GM19468 (cell line): ENCODE measurements around the gene MYBPH.

ENCODE experiments used
- ATAC-seq: cut with Tn5 transposase; IDR thresholded peaks from one replicate; pipeline ENCODE4 v1.9.1; 2021; ENCODE audit warnings: mild to moderate bottlenecking, moderate library complexity, moderate number of reproducible peaks; ENCODE audit not compliant: unreplicated experiment; ENCODE audit errors: extremely low read depth

MYBPH gene, protein sequence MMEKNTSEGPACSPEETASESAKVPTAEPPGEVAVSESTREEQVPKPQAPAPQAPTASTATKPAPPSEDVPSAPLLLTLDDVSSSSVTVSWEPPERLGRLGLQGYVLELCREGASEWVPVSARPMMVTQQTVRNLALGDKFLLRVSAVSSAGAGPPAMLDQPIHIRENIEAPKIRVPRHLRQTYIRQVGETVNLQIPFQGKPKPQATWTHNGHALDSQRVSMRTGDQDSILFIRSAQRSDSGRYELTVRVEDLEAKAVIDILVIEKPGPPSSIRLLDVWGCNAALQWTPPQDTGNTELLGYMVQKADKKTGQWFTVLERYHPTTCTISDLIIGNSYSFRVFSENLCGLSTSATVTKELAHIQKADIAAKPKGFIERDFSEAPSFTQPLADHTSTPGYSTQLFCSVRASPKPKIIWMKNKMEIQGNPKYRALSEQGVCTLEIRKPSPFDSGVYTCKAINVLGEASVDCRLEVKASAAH

DNA sequence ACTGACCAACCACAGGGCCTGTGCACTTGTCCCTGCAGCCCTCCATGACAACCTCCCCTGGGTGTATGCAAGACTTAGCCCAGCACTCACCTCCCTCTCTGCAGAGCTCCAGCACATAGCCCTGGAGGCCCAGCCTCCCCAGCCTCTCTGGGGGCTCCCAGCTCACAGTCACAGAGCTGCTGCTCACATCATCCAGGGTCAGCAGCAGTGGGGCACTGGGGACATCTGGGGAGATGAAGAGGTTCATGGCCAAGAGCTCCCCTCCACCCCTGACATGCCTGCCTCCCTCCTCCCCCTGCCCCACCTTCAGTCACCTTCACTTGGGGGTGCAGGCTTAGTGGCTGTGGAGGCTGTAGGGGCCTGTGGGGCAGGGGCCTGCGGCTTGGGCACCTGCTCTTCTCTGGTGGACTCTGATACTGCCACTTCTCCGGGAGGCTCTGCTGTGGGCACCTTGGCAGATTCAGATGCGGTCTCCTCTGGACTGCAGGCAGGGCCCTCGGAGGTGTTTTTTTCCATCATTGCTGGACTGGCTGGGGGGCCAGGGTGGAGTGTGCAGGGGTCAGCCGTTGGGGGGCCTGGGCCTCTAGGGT, at the start of gene MYBPH:
Gene MYBPH, minus strand, starts transcription at position 590 of the 590 bp plus-strand sequence. Its CDS starts 71 bp downstream, at position 519.
- no peak for ATAC-seq

DNA sequence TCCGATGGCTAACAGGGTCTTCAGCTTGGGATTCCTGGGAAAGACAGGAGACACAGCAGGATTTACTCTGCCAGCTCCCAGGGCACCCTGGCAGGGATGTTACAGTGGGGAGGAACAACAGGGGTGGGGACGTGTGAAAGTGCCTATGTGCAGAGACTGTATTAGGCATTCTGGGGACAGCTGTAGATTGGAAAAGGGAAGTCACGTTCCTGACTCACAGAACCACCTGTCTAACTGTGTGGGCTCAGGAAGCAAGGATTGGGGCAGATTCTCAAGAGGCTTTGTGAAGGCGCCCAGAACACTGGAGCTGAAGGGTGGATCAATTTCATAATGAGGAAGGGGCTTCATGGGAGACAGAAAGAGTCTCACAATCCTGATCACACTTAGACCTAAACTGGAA, 49.4 kb upstream of the MYBPH start:
- no peak for ATAC-seq

DNA sequence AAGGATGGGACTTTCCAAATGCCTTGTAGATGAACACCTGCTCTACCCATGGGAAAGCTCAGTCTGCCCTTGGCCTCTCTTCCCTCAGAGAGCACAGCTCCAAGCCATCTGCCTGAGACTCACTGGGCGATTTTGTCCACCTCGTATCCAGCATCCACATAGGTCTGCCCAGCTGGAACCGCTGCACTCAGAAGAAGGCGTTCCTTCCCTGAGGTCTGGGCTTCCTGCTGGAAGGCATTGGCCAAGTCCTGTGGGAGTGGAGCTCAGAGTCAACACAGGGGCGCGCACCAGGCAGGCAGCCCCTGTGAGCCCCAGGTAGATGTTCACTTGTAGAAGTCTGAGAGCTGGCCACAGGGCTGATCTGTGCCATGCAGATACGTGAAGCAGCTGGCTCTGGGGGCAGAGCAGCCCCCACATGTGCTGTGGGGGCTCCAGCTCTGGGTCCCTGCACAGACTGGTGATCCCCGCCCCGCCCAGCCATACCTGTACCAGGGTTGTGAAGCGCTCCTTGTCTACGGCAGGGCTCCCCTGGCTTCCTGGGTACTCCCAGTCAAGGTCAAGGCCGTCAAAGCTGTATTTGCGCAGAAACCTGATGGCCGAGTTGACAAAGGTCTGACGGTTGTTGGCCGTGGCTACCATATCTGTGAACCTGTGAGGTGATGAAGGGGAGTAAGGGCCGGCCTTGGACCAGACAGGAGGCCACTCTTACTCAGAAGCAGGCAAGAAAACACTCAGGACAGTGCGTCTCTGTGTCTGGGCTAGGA, 47.6 kb upstream of the MYBPH start:
- ATAC-seq: no peak

DNA sequence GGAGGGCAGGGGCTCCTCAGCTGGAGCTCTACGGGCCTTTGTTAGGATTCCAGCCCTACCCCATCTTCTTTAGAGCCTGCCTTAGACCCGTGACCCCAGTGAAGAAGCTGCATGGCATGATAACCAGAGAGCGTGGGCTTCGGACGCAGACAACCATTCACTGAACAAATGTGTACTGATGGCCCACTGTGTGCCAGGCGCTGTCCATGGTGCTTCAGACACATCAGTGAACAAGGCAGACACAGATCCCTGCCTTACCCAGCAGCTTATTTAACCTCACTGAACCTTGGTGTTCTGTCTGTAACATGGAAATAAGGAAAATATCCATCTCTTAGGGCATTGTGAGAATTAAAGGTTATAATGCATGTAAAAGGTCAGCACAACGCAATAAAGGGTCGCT, 44.3 kb upstream of the MYBPH start:
- ATAC-seq: no peak

DNA sequence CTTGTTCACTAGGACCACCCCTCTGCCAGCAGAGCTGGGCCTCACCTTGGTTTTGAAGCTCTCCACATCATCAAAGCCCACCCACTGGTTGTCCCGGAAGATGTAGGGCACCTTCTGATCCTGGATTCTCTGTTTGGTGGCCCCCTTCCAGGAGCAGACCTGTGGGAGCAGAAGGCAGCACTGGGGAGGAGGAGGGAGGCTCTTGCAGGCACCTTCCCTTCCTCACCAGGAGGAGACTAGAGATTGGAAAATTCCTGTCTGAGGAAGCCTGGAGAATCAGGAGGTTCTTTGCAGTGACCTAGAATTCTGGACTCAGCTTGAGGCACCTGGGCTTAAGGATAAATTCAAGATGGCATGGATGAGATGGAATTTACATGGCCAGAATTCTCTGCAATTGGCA, 43.5 kb upstream of the MYBPH start:
- ATAC-seq: no peak

DNA sequence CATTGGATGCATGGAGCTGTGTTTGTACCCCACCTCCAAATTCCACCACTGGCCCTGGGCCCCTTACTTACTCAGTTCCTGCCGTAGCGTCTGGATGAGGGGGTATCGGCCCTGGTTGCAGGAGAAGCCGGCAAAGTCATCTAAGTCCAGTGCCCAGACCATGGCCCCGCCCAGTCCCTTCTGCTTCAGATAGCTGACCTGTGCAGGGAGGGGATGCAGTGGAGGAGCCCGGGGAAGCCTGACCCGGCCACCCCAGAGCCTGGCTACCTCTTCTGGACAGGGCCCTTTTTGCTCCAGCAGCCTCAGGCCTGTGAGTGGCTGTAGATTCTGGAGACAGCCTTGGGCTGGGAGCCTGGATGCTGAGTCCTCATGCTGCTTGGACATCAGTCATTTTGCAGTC, 42.0 kb upstream of the MYBPH start:
- ATAC-seq: no peak

DNA sequence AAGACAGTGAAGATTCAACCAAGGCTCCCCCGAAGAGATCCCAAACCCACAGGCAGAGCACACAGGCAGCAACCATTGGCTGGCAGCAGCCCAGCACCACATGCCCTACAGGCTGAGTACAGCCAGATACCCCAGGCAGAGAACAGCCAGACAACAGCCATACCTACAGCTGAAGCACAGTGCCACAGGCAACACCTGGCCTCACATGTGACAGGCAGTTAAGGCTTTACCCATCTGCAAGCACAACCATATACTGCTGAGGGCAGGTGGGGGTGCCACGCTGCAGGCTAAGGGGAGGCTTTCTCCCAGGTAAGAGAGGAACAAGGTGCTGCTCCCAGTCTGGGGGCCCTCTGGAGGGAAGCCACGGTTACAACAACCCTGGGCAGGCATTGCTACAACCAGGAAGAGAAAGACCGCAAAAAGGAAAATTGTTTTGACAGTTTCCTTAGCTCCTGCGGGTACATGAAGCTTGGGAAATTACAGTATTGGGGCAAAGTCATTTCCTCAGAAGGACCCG, 41.6 kb upstream of the MYBPH start:
- ATAC-seq: no peak

DNA sequence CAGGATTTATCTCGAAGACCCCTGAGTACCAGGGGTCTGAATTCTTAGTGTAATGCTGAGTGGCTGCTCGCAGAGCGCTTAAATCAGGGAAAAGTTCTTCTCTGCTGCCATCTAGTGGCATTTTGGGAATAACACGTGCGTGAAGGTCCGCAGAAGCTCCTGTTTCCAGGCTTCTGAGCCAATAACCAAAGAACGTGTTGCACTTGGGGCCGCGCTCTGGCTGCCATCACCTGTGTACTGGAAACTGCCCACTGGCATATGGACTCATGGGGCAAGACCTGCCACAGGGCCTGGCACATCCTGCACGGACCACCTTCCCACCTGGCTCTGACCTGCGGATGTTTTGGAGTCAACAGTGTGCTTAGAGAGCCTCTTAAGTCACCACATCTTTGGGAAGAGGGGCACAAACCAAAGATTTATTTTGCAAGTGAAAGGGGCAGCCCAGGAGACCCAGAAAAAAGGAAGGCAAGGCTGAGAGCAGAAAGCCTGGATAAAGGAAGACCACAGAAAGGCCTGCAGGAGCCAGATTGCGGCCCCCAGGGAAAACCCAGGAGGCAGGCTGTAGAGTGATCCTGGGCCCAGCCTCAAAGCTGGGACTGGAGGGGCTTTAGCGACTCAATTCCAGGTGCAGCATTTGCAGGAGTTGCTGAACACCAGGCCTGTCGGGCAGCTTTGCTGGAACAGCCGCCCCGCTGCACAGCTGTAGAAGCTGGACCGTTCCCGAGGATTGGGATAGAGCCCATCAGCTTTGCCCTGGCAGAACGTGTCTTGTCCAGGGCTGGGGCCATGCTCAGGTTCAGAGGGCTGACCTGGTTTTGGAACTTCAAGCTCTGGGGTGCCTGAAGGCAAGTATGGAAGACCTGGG, 40.9 kb upstream of the MYBPH start:
- no peak for ATAC-seq

DNA sequence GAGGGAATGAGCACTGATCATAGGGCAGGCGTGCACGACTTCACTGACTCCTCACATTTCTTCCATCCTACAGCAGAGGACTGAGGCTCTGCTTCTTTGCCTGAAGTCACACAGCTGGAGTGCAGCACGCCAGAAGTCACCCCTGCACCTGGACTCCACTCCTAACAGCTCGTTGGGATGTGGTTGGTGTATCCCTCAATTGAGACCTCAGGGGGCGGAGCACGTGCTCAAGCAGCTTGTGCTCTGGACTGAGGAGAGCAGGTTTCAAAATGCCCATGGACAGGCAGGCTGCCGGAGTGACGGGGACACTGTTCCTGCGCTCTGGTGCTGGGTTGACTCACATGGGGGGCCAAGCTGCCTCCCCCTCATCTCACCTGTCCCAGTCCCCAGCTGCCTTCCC, 39.9 kb upstream of the MYBPH start:
- ATAC-seq: no peak

DNA sequence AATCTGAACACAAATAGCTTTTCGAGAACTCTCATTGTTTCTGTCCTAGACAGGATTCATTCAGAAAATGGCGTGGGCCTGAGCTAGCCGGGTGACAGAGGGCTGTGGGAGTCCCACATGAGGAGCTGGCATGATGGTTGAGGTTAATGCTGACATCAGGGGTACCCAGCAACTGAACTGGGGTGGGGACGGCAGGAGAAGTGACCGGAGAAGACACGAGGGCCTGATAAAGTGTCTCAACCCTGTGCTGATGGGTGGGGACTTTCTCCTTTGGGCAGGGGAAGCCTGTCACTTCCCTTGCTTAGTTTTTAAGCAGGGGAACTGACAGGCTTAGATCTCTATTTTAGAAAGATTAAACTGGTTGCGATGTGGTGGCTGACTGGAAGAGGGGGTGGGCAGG, 39.2 kb upstream of the MYBPH start:
- ATAC-seq: no peak

DNA sequence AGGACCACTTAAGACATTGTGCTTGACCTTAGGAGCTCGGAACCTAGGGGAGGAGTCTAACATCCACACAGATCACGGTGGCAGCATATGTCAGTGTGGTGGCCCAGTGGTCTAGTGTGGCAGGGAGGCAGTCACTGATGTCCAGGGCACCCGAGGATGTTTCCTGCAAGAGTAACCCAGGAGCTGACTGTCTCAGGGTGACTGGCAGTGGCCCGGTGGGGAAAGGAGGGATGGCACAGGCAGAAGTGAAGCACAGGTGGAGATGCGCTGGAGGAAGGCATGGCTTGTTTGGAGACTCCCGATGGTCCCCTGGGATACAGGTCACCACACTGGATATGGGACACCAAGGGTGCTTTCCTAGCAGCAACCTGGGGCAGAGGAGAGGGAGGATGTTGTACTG, 37.5 kb upstream of the MYBPH start:
- no peak for ATAC-seq

DNA sequence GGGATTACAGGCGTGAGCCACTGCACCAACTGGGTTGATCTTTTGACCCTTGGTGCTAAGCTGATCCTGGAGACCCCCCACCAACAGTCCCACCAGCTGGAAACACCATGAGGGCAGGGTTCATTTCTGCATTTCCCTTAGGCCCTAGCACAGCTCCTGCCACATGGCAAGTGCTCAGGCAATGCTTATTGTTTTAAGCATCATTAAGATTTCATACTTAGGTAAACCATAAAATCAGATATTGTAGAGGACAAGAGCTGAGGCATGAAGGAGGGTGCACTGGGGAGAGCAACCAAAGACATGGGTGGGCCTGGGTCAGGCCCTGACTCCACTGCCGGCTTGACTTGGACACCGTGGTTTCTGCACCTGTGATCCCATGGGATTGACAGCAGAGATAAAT, 36.2 kb upstream of the MYBPH start:
- ATAC-seq: no peak

DNA sequence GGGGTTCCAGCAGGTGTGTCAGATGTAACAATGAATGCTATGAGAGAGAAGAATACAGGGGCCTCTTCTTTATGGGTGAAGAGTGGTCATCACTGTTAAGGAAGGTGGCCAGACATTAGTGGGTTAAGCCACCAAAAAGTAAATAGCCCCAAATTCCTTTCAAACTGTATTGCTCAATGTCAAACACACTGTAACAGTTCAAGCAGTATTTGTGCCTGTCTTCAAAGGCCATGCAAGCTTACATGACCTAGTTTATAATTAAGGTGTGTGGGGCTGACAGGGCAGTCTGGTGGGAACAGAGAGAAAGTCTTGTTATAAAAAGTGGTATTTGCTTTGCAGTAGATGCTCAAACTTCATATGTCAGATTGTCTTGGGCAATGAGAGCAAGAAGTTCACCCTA, 35.4 kb upstream of the MYBPH start:
- no peak for ATAC-seq

DNA sequence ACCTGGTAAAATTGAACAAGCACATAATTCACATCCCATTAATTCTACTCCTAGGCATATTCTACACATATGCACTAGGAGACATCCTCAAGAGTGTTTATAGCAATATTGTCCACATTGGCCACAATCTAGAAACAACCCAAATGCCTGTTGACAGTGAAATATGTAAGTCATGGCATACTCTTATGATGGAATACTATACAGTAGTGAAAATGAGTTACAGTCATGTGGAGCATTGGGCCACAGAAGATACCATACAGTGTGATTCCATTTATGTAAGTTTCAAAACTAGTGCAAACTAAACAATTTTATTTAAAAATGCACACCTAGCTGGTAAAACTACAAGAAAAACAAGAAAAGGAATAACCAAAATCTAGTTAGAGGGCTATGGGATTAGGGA, 34.7 kb upstream of the MYBPH start:
- no peak for ATAC-seq

DNA sequence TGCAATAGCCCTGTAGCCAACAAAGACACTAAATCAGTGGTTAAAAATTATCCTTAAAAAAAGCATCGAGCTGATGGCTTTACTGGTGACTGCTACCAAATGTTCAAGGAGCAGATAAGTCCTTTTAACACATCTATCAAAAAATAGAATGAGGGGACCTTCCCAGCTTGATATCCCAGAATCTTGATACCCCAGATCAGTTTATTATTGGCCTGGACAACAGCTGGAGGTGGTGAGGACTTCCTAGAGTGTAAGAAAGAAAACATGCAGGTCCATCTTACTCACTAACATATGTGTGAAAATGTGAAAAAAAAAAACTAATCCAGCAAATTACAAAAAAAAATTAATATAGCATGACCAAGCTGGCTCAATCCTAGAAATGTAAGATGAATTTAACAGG, 32.6 kb upstream of the MYBPH start:
- ATAC-seq: no peak

DNA sequence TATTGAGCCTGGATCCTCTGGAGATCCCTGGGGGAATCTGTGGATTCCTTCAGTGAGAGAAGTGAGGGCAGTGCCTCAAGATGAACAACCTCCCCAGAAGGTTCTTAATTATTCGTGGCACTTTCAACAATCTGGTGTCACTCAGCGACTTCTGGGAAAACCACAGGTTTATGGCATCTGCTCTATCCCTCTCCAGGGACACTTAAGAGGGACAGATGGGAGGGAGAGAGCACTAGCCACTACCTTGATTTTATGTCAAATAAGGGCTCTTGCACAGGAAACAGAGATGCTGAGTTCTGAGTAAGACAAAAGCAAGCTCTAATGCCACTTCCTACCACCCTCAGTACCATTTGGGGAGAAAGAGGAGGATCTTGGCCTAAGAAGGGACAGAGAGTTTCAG, 32.1 kb upstream of the MYBPH start:
- no peak for ATAC-seq

DNA sequence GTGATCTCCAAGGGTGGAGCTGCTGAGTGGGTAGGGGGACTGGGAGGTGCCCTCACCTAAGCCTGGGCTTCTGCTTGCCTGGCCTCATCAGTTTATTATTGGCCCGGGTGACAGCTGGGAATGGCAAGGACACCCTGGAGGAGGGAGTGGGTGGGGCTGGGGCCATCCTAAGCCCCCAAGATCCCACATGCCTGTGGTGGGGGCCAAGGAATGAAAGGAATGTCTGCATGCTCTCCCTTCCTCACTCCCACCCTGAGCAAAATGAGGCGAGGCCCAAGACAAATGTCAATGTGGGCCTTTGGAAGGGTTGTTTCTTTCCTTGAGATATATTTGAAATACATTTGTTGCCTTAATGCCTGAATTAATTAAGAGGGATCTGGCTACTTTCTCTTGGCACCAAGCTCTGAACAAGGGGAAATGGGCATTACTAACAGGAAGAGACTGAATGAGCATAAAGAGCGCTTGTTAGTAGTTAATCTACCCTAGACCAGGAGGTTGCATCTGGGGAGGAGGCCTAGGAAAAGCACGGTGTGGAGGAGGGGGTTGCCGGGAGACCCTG, 30.6 kb upstream of the MYBPH start:
- no peak for ATAC-seq

DNA sequence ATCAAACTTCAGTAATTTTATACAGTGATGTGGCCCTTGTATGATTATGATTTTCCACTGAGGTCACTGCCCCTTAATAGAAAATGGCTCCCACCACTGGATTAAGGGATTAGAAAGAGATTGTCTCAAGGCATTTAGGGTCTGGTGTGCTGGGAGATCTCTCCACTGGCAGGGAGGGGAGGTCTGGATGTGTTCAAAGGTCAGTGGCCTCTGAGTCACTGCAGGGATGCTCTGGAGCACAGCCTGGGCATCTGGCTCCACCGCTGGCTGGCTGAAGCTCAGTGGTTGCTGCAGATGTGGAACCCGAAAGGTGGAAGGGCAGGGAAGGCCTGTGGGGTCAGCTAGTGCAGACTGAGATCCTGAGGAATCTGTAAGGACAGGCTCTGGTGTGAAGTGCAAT, 29.1 kb upstream of the MYBPH start:
- no peak for ATAC-seq

DNA sequence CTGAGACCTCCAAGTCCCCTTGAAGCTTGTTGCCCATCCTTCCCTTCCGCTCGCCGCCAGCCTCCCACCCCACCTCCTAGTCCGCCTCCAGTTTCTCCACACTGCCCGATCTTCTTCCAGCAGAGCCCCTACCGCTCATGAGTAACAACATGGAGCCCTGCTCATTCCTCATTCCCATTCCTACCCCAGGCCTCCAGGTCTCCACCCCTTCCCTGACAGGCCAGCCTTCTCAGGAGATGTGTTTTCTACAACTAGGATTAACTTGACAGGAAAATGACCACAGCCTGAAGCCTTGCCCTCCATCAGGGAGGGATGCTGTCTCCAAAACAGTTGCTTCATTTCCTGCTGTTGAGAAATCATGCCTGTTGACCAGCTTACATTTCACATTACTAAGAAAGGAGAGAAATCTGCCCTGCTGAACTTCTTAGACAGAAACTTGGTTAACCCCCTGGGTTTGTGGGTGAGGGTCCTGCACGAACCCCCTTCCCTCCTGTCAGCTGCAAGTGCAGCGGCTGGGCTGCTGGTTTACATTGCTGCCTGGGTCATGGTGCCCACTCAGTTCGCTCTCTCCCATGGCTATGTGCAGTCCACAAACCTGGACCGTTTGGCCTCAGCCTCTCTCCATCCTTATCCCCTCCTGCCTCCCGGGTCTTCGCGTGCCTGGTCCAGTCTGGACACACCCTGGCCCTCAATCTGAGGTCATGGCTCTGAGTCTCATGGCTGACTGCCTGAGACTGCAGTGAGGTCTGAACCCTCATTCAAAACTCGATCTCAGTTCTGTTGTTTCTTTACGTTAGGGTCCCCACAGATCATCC, 27.0 kb upstream of the MYBPH start:
- ATAC-seq: no peak
